ENCODE measurements around the gene SNTN. TPM values are rescaled to one million over a fixed set of nuclear protein-coding genes. Genes with fewer than 3 reads are reported as not detected.

SNTN gene
- total and polyA plus RNA-seq, 2 experiments from 2014 or later, result 0.24 TPM; not detected in 1

DNA sequence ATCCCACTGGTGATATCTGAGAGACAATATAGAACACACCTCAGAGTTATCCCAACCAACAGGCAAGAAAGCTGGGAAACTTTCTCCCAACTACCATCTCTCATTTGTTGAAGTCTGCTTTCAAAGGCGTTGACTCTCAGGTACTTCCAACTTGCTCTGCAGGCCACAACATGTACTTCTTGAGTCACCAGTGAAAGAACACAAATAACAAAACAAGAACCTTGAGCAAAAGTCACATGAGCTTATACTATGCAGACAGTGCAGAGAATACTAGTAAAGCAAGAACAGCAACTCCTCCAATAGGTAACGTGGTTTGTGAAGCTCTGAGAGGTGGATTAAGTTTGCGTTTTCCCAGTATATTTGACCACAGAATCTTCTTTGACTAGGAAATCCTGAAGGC, 20.6 kb downstream of the SNTN start:
- Histone ChIP-seq H3K27ac (no peak overlapping the region), H3K36me3 (no peaks in the 10 kb centered on the region), H3K9me3 (ENCODE audit: low read depth) (no peaks in the 10 kb centered on the region), H3K27me3 (no peaks in the 10 kb centered on the region), H3K4me3 (no peak overlapping the region), H3K4me1 (ENCODE audit: low read depth) (no peaks in the 10 kb centered on the region)
- no peak for DNase-seq (ENCODE audit: low read depth in 1 of 2, low spot score in 1 of 2)
- TF ChIP-seq, protein P1, sequence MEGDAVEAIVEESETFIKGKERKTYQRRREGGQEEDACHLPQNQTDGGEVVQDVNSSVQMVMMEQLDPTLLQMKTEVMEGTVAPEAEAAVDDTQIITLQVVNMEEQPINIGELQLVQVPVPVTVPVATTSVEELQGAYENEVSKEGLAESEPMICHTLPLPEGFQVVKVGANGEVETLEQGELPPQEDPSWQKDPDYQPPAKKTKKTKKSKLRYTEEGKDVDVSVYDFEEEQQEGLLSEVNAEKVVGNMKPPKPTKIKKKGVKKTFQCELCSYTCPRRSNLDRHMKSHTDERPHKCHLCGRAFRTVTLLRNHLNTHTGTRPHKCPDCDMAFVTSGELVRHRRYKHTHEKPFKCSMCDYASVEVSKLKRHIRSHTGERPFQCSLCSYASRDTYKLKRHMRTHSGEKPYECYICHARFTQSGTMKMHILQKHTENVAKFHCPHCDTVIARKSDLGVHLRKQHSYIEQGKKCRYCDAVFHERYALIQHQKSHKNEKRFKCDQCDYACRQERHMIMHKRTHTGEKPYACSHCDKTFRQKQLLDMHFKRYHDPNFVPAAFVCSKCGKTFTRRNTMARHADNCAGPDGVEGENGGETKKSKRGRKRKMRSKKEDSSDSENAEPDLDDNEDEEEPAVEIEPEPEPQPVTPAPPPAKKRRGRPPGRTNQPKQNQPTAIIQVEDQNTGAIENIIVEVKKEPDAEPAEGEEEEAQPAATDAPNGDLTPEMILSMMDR (IDR thresholded peaks at IDR 0.05; ENCODE audit: low read depth, low read length), result no peak

DNA sequence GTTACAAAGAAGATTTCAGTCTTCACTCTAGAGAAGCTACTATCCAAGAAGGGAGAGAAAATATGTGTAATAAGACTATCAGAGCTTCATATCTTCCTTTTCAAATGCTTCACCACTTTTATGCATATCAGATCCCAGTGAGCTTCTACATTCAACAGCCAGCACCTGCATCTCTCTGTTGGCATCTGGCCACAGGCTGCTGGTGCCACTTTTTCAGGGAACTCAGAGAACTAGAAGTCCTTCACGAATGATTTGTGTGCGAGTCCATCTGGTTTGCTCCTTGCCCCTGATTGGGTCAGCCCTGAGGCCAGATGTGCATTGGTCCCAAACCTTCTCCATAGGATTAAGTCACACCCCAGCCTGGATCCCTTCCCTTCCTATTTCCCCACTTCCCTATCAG, 22.1 kb downstream of the SNTN start:
- no peak for DNase-seq (ENCODE audit: low read depth in 1 of 2, low spot score in 1 of 2)
- Histone ChIP-seq H3K9me3 (ENCODE audit: low read depth) (no peaks in the 10 kb centered on the region), H3K27me3 (no peaks in the 10 kb centered on the region), H3K27ac (no peak overlapping the region), H3K4me1 (ENCODE audit: low read depth) (no peaks in the 10 kb centered on the region), H3K4me3 (no peak overlapping the region), H3K36me3 (no peaks in the 10 kb centered on the region)
- TF ChIP-seq, protein P1 (IDR thresholded peaks at IDR 0.05; ENCODE audit: low read depth, low read length), result no peak

DNA sequence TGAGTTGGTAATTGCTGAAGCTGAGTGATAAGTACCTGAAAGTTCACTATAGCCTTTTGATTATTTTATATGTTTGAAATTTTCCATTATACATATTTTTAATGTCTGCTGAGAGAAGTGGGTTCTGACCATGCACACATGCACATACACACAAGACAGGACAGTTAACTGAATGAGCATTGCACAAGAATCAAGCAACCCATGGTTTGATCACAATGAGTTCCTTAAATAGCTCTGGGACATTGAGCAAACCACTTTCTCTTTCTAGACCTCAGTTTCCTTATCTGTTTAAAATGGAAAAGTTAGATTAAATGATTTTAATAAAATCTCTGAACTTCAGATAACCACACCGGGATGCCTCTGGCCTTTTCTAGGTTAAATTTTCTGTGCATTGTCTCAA, 26.7 kb downstream of the SNTN start:
- Histone ChIP-seq H3K9me3 (ENCODE audit: low read depth) (no peaks in the 10 kb centered on the region), H3K4me1 (ENCODE audit: low read depth) (no peaks in the 10 kb centered on the region), H3K27ac (no peak overlapping the region), H3K36me3 (no peaks in the 10 kb centered on the region), H3K4me3 (no peak overlapping the region), H3K27me3 (no peaks in the 10 kb centered on the region)
- DNase-seq (ENCODE audit: low read depth in 1 of 2, low spot score in 1 of 2), result peak in 1 of 2 donors; percentile 1
- TF ChIP-seq, protein P1 (IDR thresholded peaks at IDR 0.05; ENCODE audit: low read depth, low read length), result no peak

DNA sequence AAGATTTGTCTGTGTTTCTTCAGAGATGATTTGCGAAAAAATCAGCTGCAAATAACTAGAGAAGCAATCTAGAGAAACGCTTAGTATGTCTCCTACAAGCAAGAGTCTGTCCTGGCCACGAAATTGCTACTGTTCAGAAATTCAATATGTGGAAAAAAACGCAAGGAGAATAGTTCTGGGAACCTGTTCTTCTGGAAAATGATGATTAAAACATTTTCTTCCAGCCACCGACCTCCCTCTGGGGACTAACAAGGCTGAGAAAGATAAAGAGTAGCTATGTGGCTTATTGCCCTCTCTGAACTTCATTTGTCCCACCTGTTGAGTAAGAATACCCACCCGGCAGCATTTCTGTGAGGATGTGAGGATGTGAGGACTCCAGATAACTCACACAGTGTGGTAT, 31.6 kb downstream of the SNTN start:
- Histone ChIP-seq H3K4me1 (ENCODE audit: low read depth) (no peaks in the 10 kb centered on the region), H3K9me3 (ENCODE audit: low read depth) (no peaks in the 10 kb centered on the region), H3K4me3 (no peak overlapping the region), H3K36me3 (no peaks in the 10 kb centered on the region), H3K27ac (no peak overlapping the region), H3K27me3 (no peaks in the 10 kb centered on the region)
- TF ChIP-seq, protein P1 (IDR thresholded peaks at IDR 0.05; ENCODE audit: low read depth, low read length), result no peak
- no peak for DNase-seq (ENCODE audit: low read depth in 1 of 2, low spot score in 1 of 2)

DNA sequence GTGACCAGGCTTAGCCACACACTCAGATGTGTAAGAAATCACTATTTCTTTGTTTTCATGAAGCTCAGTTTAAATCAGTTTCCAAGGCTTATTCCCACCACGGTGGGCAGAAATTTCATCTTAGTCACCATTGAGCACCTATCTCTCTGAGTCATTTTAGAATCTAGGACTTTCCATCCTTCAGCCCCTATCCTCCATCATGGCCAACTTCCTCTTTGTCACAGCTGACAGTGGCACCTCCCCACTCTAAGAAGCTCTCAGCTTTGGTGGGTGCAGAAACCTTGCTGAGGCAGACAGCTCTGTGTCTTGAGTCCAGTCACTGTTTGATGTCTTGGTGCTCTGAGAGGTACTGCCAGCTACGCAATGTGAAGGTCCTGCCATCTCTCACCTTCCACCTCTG, 32.9 kb downstream of the SNTN start:
- Histone ChIP-seq H3K9me3 (ENCODE audit: low read depth) (no peaks in the 10 kb centered on the region), H3K27ac (no peak overlapping the region), H3K27me3 (no peaks in the 10 kb centered on the region), H3K4me1 (ENCODE audit: low read depth) (no peaks in the 10 kb centered on the region), H3K36me3 (no peaks in the 10 kb centered on the region), H3K4me3 (no peak overlapping the region)
- DNase-seq (ENCODE audit: low read depth in 1 of 2, low spot score in 1 of 2), result no peak
- TF ChIP-seq, protein P1 (IDR thresholded peaks at IDR 0.05; ENCODE audit: low read depth, low read length), result no peak
